GM19463 (cell line): ENCODE results near the gene ADAMTS14.
"Not testable (repeated sequence)": the region's sequence is repeated elsewhere in the genome, so short reads cannot be mapped to it uniquely, and the experiment has no call there.

Experiments used
- ATAC-seq: cut with Tn5 transposase; IDR thresholded peaks from one replicate; pipeline ENCODE4 v1.9.1; 2021; ENCODE audit warnings: mild to moderate bottlenecking, moderate library complexity; ENCODE audit not compliant: unreplicated experiment

ADAMTS14 gene

GRCh38 chr10:70657041-70657440 lies 15.3 kb upstream of the ADAMTS14 start:
- ATAC-seq = no peak

GRCh38 chr10:70658582-70659136 lies 13.6 kb upstream of the ADAMTS14 start:
- no peak for ATAC-seq

GRCh38 chr10:70659306-70659705 lies 13.0 kb upstream of the ADAMTS14 start:
- no peak for ATAC-seq

- ATAC-seq = no peak
These were observed 11.6 kb upstream of the ADAMTS14 start for GRCh38 chr10:70660722-70661121.

GRCh38 chr10:70661623-70662361 lies 10.5 kb upstream of the ADAMTS14 start:
- ATAC-seq = no peak

GRCh38 chr10:70662362-70663220 lies 9.7 kb upstream of the ADAMTS14 start:
- ATAC-seq = no peak

GRCh38 chr10:70663458-70664409 lies 8.6 kb upstream of the ADAMTS14 start:
- ATAC-seq = not testable (repeated sequence)

- no peak for ATAC-seq
These were observed 7.6 kb upstream of the ADAMTS14 start for GRCh38 chr10:70664702-70665195.

GRCh38 chr10:70666960-70667798 lies 5.1 kb upstream of the ADAMTS14 start:
- no peak for ATAC-seq

GRCh38 chr10:70667818-70668217 lies 4.5 kb upstream of the ADAMTS14 start:
- not testable (repeated sequence) for ATAC-seq

- ATAC-seq = no peak
These were observed 3.8 kb upstream of the ADAMTS14 start for GRCh38 chr10:70668454-70668970.

- ATAC-seq = no peak
These were observed 3.3 kb upstream of the ADAMTS14 start for GRCh38 chr10:70669015-70669414.

- no peak for ATAC-seq
These were observed 2.5 kb upstream of the ADAMTS14 start for GRCh38 chr10:70669732-70670317.

GRCh38 chr10:70671619-70672164 lies 614 bp upstream of the ADAMTS14 start:
- no peak for ATAC-seq

- ATAC-seq = no peak
These were observed 980 bp downstream of the ADAMTS14 start for GRCh38 chr10:70673043-70673928.

GRCh38 chr10:70673929-70674559 lies 1.7 kb downstream of the ADAMTS14 start:
- no peak for ATAC-seq
